C4-2B (cell line): ENCODE results near the gene CPN2.

ENCODE experiments used
- H3K27ac ChIP-seq: fragments of 450-650 bp; 2 replicates; pipeline ENCODE4 v1.5.1; 2017
- ZFX ChIP-seq: fragments of 450-650 bp; IDR thresholded peaks from 2 replicates; pipeline ENCODE4 v1.6.1; 2017
- TF ChIP-seq, protein P1 (sequence below): fragments of 450-650 bp; conservative IDR thresholded peaks from 2 replicates; pipeline ENCODE4 v1.5.1; 2017; ENCODE audit warnings: mild to moderate bottlenecking

CPN2 gene

GRCh38 chr3:194333981-194334320, 17.2 kb downstream of the CPN2 start:
- TF ChIP-seq ZFX, result no peak
- TF ChIP-seq, protein P1, sequence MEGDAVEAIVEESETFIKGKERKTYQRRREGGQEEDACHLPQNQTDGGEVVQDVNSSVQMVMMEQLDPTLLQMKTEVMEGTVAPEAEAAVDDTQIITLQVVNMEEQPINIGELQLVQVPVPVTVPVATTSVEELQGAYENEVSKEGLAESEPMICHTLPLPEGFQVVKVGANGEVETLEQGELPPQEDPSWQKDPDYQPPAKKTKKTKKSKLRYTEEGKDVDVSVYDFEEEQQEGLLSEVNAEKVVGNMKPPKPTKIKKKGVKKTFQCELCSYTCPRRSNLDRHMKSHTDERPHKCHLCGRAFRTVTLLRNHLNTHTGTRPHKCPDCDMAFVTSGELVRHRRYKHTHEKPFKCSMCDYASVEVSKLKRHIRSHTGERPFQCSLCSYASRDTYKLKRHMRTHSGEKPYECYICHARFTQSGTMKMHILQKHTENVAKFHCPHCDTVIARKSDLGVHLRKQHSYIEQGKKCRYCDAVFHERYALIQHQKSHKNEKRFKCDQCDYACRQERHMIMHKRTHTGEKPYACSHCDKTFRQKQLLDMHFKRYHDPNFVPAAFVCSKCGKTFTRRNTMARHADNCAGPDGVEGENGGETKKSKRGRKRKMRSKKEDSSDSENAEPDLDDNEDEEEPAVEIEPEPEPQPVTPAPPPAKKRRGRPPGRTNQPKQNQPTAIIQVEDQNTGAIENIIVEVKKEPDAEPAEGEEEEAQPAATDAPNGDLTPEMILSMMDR, result no peak; the same call in 1 of the 2 replicates
- peak overlapping the region; percentile 85 for H3K27ac ChIP-seq

DNA sequence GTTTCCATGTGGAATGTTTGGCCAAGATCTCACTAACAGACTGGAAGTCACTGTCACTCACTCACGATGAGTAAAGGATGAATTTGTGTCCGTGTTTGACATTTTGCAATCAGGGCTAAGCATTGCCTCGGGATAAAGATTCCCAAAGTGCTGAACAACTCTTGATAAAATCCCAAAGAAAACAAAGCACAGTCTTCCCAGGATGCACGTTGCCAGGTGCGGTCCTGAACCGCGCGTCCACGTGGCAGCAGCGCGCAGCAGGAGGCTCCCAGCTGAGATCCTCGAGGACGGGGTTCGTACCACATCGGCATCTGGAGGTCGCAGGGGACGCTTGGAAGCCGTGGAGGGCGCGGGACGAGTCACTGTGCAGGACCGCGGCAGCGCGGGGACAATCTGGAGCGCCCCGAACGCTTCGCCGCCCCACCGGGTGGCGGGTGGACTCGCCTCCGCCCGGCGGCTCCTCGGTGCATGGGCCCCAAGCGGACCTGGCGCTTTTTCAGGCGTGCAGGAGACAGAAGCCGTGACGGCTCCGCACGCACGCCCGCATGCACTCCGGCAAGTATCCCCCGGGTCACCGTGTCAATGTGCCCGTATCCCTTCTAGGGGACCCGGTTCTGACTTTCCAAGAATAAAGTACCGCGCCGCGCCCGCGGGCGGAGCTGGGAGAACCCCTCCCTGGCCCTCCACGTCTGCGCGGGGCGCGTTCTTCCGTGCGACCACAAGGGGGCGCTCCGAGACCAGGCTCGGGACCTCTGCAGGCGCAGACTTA, 17.7 kb downstream of the CPN2 start:
- peak; percentile 70; the same call in 1 of the 2 replicates for TF ChIP-seq ZFX
- TF ChIP-seq, protein P1, result peak; percentile 100

DNA sequence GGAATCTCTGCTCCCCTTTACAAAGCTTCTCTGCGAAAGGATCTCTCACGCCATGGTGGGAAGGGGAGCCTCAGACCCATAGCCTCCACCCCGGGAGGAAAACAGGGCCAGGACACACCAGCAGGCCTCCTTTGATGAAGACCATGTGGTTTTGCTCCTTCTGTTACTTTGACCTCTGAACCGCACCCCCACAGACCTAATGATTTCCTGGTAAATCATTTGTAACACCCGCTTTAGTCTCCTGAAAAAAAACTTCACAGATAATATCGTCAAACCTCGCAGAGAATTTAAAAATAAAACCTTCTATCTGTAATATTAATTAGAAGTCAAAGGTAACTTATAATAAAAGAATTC, 18.3 kb downstream of the CPN2 start:
- H3K27ac ChIP-seq, result peak overlapping the region; percentile 85
- TF ChIP-seq, protein P1, result no peak
- TF ChIP-seq ZFX, result no peak

More for the DNA sequence above, 17.7 kb downstream of the CPN2 start:
- peak overlapping the region; percentile 85 for H3K27ac ChIP-seq

- TF ChIP-seq, protein P1, result no peak
- TF ChIP-seq ZFX, result peak; percentile 34; the same call in 1 of the 2 replicates
- H3K27ac ChIP-seq, result peak overlapping the region; percentile 85
Measured at GRCh38 chr3:194330579-194330978, 20.5 kb downstream of the CPN2 start.

GRCh38 chr3:194330160-194330559, 21.0 kb downstream of the CPN2 start:
- H3K27ac ChIP-seq, result peak overlapping the region; percentile 85
- TF ChIP-seq ZFX, result no peak
- TF ChIP-seq, protein P1, result no peak

- H3K27ac ChIP-seq, result no peak overlapping the region; the same call in 1 of the 2 replicates
- TF ChIP-seq, protein P1, result no peak
- no peak for TF ChIP-seq ZFX
Measured at GRCh38 chr3:194329583-194329965, 21.6 kb downstream of the CPN2 start.

GRCh38 chr3:194328942-194329582, 22.1 kb downstream of the CPN2 start:
- TF ChIP-seq ZFX, result no peak
- TF ChIP-seq, protein P1, result no peak
- H3K27ac ChIP-seq, result no peak overlapping the region; the same call in 1 of the 2 replicates
